Endothelial cell of umbilical vein (primary cell): Measurements from ENCODE around the gene SLC9A9. TPM values are rescaled to one million over a fixed set of nuclear protein-coding genes. Genes with fewer than 3 reads are reported as not detected.

Experiments
- BruUV-seq: library from RNA; stranded (reverse); fragments of 400-500 nt; replicated peaks from 2 replicates; lab custom pipeline; 2021; lab: Mats Ljungman, UMichigan
- CTCF ChIA-PET: fragments of 300-600, 350-600 bp; sonication (Branson Sonifier 250); formaldehyde crosslinking; loops from one replicate; lab custom pipeline; 2021; ENCODE audit warnings: antibody characterized with exemption, inconsistent platforms; lab: Charles Lee
- POLR2A ChIA-PET: fragments of 300-600, 350-600 bp; sonication (Branson Sonifier 250); formaldehyde crosslinking; loops from one replicate; lab custom pipeline; 2021; ENCODE audit warnings: antibody characterized with exemption, inconsistent platforms; lab: Charles Lee
- DNase-seq: peaks from one replicate; pipeline ENCODE4 v3.0.0-alpha.2; 2011; ENCODE audit warnings: low read depth, low spot score
- FAIRE-seq: peaks from 2 replicates; lab custom pipeline; 2011; peaks lifted over from hg19 to GRCh38; lab: Jason Lieb, UNC
- H2AFZ ChIP-seq: 2 replicates; pipeline ENCODE4 v1.6.0; 2012; ENCODE audit warnings: low read depth, low read length, control low read depth, inconsistent platforms
- H3K27ac ChIP-seq: 2 replicates; pipeline ENCODE4 v1.5.1; 2011; ENCODE audit warnings: low read depth, mild to moderate bottlenecking, control low read depth, low read length, moderate library complexity; ENCODE audit not compliant: insufficient read depth
- H3K27me3 ChIP-seq, 2 experiments: 2 replicates each; pipeline versions ENCODE4 v1.6.0 to v1.6.1; 2011; ENCODE audit warnings: low read length in 2 of 2, mixed read lengths in 1 of 2; ENCODE audit not compliant: control insufficient read depth in 2 of 2, insufficient read depth in 2 of 2
- H3K36me3 ChIP-seq, 2 experiments: 2 replicates in 1 of 2; 3 replicates in 1 of 2; pipeline ENCODE4 v1.5.1; 2011; ENCODE audit warnings: low read length in 2 of 2, mild to moderate bottlenecking in 1 of 2, moderate library complexity in 1 of 2; ENCODE audit not compliant: control insufficient read depth in 2 of 2, insufficient read depth in 2 of 2; ENCODE audit errors: extremely low read depth in 1 of 2
- H3K4me1 ChIP-seq: 3 replicates; pipeline ENCODE4 v1.5.1; 2011; ENCODE audit warnings: mild to moderate bottlenecking, low read length; ENCODE audit not compliant: control insufficient read depth, insufficient read depth; ENCODE audit errors: extremely low read depth
- H3K4me2 ChIP-seq: 2 replicates; pipeline ENCODE4 v1.6.1; 2011; ENCODE audit warnings: low read length, control low read depth, mixed read lengths; ENCODE audit not compliant: insufficient read depth
- H3K4me3 ChIP-seq, 3 experiments: fragments of 200-600 bp in 1 of 3; sonication (generic), shearing (Covaris generic) in 1 of 3; replicated peaks in 1 of 3; 2 replicates each; pipeline ENCODE4 v1.5.1; 2011 to 2016; ENCODE audit warnings: control low read depth in 3 of 3, low read length in 3 of 3, mild to moderate bottlenecking in 2 of 3, inconsistent platforms in 1 of 3, low read depth in 1 of 3, moderate library complexity in 1 of 3; ENCODE audit not compliant: insufficient read depth in 1 of 3
- H3K79me2 ChIP-seq: 2 replicates; pipeline ENCODE4 v1.6.0; 2012; ENCODE audit warnings: low read length, inconsistent platforms; ENCODE audit not compliant: control insufficient read depth, insufficient read depth
- H3K9ac ChIP-seq: replicated peaks from 2 replicates; pipeline ENCODE3; 2011; ENCODE audit warnings: low read length, control low read depth; ENCODE audit not compliant: insufficient read depth; ENCODE audit errors: extremely low read depth
- H3K9me1 ChIP-seq: replicated peaks from 3 replicates; pipeline ENCODE4 v1.6.0; 2011; ENCODE audit warnings: mild to moderate bottlenecking, low read length; ENCODE audit not compliant: control insufficient read depth, insufficient read depth; ENCODE audit errors: extremely low read depth
- H3K9me3 ChIP-seq: replicated peaks from 2 replicates; pipeline ENCODE4 v1.5.1; 2012; ENCODE audit warnings: low read length, inconsistent platforms; ENCODE audit not compliant: control insufficient read depth, insufficient read depth
- H4K20me1 ChIP-seq: replicated peaks from 2 replicates; pipeline ENCODE3; 2011; ENCODE audit warnings: mild to moderate bottlenecking, low read length; ENCODE audit not compliant: control insufficient read depth, insufficient read depth; ENCODE audit errors: extremely low read depth
- CTCF ChIP-seq, 2 donors: IDR thresholded peaks; 1 replicate in 1 of 2; 2 replicates in 1 of 2; pipeline ENCODE4 v1.5.1; 2011; ENCODE audit warnings: low read length in 2 of 2, mild to moderate bottlenecking in 2 of 2, moderate library complexity in 2 of 2, control low read depth in 1 of 2, inconsistent platforms in 1 of 2, low read depth in 1 of 2; ENCODE audit not compliant: insufficient read depth in 1 of 2; ENCODE audit errors: extremely low read depth in 1 of 2
- EZH2 ChIP-seq: IDR thresholded peaks from 2 replicates; pipeline ENCODE4 v1.6.1; 2012; ENCODE audit warnings: borderline replicate concordance, low read depth, mild to moderate bottlenecking, moderate library complexity, low read length, inconsistent platforms; ENCODE audit not compliant: severe bottlenecking
- FOS ChIP-seq: IDR thresholded peaks from 2 replicates; pipeline ENCODE4 v1.6.1; 2011; ENCODE audit warnings: mild to moderate bottlenecking, low read length, moderate library complexity, borderline replicate concordance; ENCODE audit not compliant: insufficient read depth
- GATA2 ChIP-seq: IDR thresholded peaks from 2 replicates; pipeline ENCODE4 v1.7.0; 2011; ENCODE audit warnings: low read depth, mild to moderate bottlenecking, moderate library complexity, mixed read lengths, low read length; ENCODE audit not compliant: insufficient read length, insufficient read depth
- JUN ChIP-seq: IDR thresholded peaks from 2 replicates; pipeline ENCODE4 v1.6.1; 2011; ENCODE audit warnings: borderline replicate concordance, low read depth; ENCODE audit not compliant: insufficient read length, insufficient read depth
- MAX ChIP-seq: IDR thresholded peaks from 2 replicates; pipeline ENCODE4 v1.6.1; 2011; ENCODE audit not compliant: insufficient read depth, insufficient read length
- MYC ChIP-seq: IDR thresholded peaks from one replicate; pipeline ENCODE4 v1.6.1; 2011; ENCODE audit warnings: mild to moderate bottlenecking, low read depth, low read length
- POLR2A ChIP-seq: IDR thresholded peaks from 2 replicates; pipeline ENCODE4 v1.6.1; 2012; ENCODE audit warnings: low read depth, mild to moderate bottlenecking, control low read depth, low read length
- POLR2AphosphoS5 ChIP-seq: IDR thresholded peaks from 2 replicates; pipeline ENCODE4 v1.6.1; 2012; ENCODE audit warnings: low read depth, mild to moderate bottlenecking, control low read depth, low read length, moderate library complexity; ENCODE audit not compliant: insufficient read depth
- dilution Hi-C: fragments of 300-500 bp; cut with MboI; formaldehyde crosslinking; loops from one replicate; pipeline ENCODE4 v1.15.0; 2019; ENCODE audit warnings: low sequenced_read_pairs; ENCODE audit not compliant: extremely low pct_ligation_motif_present
- intact Hi-C: fragments of 100-400 bp; cut with micrococcal nuclease; formaldehyde crosslinking; loops from one replicate; pipeline ENCODE4 v1.10.0; 2022
- polyA plus RNA-seq, 4 experiments: library from polyadenylated mRNA; depleted of rRNA in 3 of 4; stranded (reverse) in 3 of 4; unstranded in 1 of 4; fragments of >200 nt; gene quantifications; 2 replicates each; pipeline versions ENCODE4 v1.2.1 to v1.2.3, GENCODE V29; 2011 to 2012; ENCODE audit warnings: missing spikeins in 1 of 4
- total RNA-seq: library from RNA; stranded (reverse); gene quantifications from 2 replicates; pipeline ENCODE4 v1.2.3, GENCODE V29; 2021

Gene SLC9A9
- total and polyA plus RNA-seq, 2 donors (not counting 3 experiments of a cell fraction or from before 2014, with no cell fraction given) = 1.5 to 1.8 TPM

- dilution Hi-C loops = no loop called here
- H3K79me2 ChIP-seq = no peaks in the 10 kb centered on the region
- no peaks in the 10 kb centered on the region for H4K20me1 ChIP-seq
- no peak overlapping the region for H3K4me2 ChIP-seq
- no TSS peak for BruUV-seq
- intact Hi-C loops = no loop called here
- H3K4me3 ChIP-seq = no peak overlapping the region
- no peaks in the 10 kb centered on the region for H3K27me3 ChIP-seq
- POLR2A ChIA-PET = no interaction called here
- no peak overlapping the region for H3K9ac ChIP-seq
- no peak overlapping the region for H3K27ac ChIP-seq
- DNase-seq (no peak), FAIRE-seq (no peak)
- no peaks in the 10 kb centered on the region for H3K9me1 ChIP-seq
- H3K4me1 ChIP-seq = no peaks in the 10 kb centered on the region
- H2AFZ ChIP-seq = no peak overlapping the region
- CTCF ChIA-PET = interaction anchor here (1.2 kb wide), 1 partner anchor 18 kb away, joined by 3 read pairs; no protein-coding TSS in a partner anchor
- no peaks in the 10 kb centered on the region for H3K36me3 ChIP-seq
- TF ChIP-seq MYC = no peak
- no peak for TF ChIP-seq EZH2
- TF ChIP-seq FOS = no peak
- TF ChIP-seq JUN = no peak
- no peaks in the 10 kb centered on the region for H3K9me3 ChIP-seq
Observed at GRCh38 chr3:143548861-143549497, 299.3 kb downstream of the SLC9A9 start.

GRCh38 chr3:143548393-143548792 lies 299.9 kb downstream of the SLC9A9 start:
- FAIRE-seq (no peak), DNase-seq (no peak)
- no peaks in the 10 kb centered on the region for H3K27me3 ChIP-seq
- no peak overlapping the region for H3K27ac ChIP-seq
- H3K9me3 ChIP-seq = no peaks in the 10 kb centered on the region
- dilution Hi-C loops (no loop called here), intact Hi-C loops (no loop called here)
- no peaks in the 10 kb centered on the region for H4K20me1 ChIP-seq
- no peaks in the 10 kb centered on the region for H3K4me1 ChIP-seq
- H3K4me3 ChIP-seq = no peak overlapping the region
- H3K4me2 ChIP-seq = no peak overlapping the region
- no peak overlapping the region for H2AFZ ChIP-seq
- no peak overlapping the region for H3K9ac ChIP-seq
- H3K36me3 ChIP-seq = no peaks in the 10 kb centered on the region
- no peaks in the 10 kb centered on the region for H3K79me2 ChIP-seq
- TF ChIP-seq POLR2AphosphoS5 (no peak), MAX (no peak), CTCF (IDR thresholded peaks at IDR 0.05; ENCODE audit: extremely low read depth in 1 of 2, insufficient read depth in 1 of 2, low read depth in 1 of 2, low read length in 2 of 2) (no peak), GATA2 (no peak), POLR2A (no peak), EZH2 (no peak), JUN (no peak), MYC (no peak), FOS (no peak)
- H3K9me1 ChIP-seq = no peaks in the 10 kb centered on the region
- CTCF ChIA-PET = no interaction called here
- no TSS peak for BruUV-seq
- POLR2A ChIA-PET = no interaction called here
